IPS DF 4.7 (cell line): ENCODE results near the gene SPTLC1.
"Not testable (repeated sequence)": the region's sequence is repeated elsewhere in the genome, so short reads cannot be mapped to it uniquely, and the experiment has no call there.

Experiments
- DNase-seq: peaks from one replicate; pipeline ENCODE4 v3.0.0-alpha.2; 2013; ENCODE audit warnings: low spot score; ENCODE audit errors: extremely low read depth

The SPTLC1 gene

DNA sequence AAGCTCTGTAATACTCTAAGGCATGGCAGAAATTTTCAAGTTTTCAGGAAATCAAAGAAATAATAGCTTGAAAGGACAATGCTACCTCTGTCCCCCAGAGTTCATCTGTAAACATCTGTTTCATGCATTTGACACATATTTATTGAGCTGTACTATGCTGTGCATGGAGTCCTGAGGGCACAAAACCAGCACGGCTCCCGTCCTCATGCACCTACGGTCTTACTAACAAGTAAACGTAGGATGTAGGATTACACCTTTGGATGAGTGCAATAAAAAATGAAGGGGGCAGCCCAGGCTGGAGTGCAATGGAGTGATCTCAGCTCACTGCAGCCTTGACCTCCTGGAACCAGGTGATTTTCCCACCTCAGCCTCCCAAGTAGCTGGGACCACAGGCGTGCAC, 81.9 kb downstream of the SPTLC1 start:
- DNase-seq = no peak

DNA sequence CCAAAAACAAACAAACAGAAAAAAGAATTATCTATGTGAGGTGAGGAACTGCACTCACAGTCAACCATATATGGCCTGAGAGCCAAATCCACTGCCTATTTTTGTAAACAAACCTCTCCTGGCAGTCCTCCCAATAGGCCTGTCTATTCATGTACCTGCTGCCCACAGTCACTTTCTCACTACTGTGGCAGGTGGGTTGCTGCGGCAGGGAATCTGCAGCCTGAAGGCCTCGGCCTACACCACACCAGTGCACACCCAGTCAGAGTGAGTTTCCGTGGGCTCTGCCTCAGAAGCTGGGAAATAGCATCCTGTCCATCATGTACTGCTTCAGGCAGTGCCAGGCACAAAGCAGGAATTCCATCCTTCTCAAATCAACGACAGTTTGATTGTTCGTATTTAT, 82.3 kb downstream of the SPTLC1 start:
- DNase-seq = no peak

DNA sequence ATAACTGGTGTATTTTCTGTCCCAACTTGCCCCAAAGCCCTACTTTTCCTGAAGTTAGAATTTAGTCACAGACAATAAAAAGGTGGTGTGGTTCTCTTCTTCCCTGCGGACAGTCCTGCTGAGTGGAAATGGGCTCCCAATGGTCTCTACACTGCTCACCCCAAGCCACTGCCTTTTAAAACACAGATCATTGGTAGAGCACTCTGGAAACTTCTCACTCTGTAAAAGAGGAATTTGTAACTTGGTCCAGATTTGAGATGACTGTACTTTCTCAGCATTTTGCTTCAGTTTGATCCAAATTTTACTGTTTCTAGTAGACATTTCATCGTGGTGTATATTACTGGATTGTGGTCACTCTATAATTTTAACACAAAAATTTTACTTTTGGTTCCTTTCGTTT, 84.8 kb downstream of the SPTLC1 start:
- no peak for DNase-seq

DNA sequence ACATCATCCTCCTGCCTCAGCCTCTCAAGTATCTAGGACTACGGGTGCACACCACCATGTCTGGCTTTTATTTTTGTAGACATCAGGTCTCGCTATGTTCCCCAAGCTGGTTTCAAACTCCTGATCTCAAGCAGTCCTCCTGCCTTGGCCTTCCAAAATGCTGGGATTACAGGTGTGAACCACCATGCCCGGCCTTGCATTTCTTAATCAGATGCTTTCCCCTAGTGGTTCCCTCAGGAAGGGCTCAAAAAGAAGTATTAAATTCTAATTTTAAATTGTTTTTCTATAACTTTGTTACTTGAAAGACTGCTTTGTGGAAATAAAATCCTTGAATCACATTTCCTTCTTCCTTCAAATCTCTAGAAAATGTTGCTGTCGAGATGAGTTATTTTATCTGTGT, 85.7 kb downstream of the SPTLC1 start:
- DNase-seq = no peak

DNA sequence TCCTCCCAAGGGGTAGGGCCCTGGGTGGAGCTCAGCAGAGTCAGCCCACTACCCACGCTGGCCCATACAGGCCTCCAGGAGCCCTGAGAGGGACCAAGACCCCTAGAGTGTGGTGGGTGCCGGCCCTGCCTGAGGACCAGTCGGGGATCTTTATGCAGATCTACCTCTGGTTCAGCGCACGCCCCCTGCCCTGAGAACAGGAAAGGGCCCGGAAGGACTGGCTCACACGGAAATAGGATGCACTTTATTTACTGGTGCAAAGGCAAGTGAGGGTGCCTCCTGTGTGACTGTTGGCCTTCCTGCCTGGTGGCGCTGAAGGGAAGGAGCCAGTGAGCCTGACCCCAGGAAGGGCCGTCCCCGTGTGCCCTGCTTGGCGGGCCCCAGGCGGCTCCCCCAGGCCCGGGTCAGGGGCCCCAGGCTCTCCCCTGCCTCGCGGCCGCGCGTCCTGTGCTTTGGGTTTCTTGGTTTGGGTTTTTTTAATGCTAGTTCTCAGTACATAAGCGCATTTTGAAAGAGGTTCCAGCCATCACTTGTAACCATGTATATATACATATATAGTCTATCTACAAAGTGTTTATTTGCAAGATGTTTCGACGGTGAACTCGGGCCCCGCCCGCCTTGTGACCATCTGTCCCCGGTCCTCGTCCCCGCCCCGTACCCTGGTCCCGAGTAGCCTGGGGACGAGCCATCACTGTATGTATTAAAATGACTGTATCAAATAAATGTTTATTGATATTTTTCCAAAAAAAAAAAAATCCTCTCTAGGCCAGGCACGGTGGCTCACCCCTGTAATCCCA, 88.8 kb downstream of the SPTLC1 start:
- DNase-seq = no peak

DNA sequence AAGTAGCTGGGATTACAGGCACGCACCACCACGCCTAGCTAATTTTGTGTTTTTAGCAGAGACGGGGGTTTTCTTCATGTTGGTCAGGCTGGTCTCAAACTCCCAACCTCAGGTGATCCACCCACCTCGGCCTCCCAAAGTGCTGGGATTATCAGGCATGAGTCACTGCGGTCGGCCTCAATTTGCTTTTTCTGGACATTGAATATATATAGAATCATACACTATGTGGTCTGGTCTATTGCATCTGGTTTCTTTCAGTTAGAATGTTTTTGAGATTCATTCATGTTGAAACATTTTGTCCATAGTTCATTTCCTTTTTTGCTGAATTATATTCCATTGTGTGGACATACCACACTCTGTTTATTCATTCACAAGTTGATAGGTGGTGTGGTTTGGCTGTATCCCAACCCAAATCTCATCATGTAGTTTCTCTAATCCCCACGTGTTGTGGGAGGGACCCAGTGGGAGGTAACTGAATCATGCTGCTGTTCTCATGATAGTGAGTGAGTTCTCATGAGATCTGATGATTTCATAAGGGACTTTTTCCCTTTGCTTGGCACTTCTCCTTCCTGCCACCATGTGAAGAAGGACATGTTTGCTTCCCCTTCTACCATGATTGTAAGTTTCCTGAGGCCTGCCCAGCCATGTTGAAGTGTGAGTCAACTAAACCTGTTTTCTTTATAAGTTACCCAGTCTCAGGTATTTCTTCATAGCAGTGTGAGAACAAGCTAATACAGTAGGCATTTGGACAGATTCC, 93.2 kb downstream of the SPTLC1 start:
- not testable (repeated sequence) for DNase-seq

DNA sequence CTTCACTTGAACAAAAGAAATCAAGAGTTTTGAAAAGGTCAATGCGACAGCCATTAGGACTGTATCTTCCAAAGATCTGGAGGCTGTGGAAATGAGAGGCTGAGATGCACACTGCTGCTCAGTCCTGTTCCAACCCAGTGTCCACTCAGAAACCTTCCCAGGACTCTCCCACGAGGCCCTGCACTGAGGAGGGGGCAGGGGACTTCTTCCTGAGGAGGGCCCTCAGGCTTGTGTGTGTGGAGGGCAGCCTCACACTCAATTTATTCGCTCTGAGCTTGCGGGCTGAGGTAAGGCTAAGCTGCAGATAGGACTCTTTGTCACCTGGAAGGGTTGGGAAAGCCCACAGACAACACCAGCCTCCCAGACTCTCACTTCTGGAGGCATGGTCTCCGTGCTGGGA, 95.6 kb downstream of the SPTLC1 start:
- no peak for DNase-seq

DNA sequence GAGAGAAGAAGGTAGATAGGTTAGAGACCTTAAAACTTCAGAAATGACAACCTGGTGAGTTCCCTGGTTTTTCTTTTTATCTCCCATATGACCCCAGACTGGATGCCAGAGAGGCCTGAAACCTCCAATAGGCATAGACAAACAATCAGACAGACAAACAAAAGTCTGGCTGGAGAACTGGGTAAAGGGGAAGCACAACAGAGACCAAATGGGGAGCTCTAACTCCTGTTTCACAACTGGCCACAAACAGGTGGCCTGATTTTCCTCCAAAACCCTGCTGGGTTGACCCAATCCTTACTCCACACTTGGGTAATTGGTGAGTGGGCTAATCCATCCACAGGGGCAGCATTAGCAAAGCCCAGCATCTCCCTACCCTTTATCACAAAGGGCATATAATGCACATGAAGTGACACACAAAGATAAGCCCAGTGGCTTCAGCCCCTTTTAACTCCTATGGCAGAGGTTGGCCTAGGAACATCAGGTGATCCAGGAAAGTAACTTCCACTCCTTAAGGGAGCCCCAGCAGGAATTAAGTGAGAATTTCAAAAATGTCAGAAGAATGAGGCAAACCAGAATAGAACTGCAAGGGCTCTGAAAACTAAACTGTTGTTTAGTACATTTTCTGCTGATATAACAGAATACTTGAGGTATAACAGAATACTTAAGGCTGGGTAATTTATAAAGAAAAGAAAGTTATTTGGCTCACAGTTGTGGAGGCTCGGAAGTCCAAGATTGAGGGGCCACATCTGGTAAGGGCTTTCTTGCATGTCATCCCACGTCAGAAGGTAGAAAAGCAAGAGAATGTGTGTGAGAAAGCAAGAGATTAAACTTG, 104.3 kb downstream of the SPTLC1 start:
- no peak for DNase-seq

DNA sequence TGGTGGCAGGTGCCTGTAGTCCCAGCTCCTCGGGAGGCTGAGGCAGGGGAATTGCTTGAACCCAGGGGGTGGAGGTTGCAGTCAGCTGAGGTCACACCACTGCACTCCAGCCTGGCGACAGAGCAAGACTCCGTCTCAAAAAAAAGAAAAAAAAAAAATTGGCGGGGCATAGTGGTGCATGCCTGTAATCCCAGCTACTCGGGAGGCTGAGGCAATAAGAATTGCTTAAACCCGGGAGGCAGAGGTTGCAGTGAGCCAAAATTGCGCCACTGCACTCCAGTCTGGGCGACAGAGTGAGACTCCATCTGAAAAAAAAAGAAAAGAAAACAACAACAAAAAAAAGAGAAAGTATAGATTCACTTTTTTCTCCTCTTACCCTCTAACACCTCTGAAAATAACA, 105.0 kb downstream of the SPTLC1 start:
- DNase-seq = not testable (repeated sequence)

DNA sequence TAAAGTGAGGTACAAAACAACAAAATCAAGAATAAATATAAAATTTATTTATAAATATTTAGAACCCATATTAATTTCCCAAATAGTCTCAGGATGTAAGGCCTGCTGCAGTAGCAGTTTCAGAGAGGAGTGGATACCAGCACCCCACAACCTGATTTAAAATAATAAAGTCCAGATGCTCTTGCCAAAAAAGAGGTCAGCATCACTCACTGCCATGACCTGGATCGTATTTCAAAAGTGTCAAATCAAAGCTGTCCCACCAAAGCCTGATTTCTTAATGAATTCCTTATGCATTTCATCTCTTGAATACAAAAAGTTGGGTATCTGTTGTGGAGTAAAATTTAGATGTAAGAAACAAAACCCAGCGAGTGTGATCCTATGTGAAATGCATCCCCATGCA, 107.2 kb downstream of the SPTLC1 start:
- DNase-seq = no peak

DNA sequence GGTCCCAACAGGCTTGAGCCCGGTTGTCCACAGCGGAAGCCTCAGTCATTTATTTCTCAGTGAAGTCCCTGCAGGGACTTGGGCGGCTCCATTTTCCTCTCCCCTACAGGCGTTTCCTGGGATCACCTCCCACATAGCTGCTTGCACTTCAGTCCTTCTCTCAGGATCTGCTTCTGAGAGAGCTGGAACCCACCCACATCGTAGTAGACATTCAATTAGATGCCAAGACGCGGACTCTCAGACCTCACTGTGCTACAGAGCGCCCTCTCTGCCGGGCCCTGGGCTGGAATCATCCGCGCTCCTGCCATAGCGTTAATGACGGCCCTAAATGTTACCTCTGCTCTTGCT, 111.2 kb downstream of the SPTLC1 start:
- no peak for DNase-seq

DNA sequence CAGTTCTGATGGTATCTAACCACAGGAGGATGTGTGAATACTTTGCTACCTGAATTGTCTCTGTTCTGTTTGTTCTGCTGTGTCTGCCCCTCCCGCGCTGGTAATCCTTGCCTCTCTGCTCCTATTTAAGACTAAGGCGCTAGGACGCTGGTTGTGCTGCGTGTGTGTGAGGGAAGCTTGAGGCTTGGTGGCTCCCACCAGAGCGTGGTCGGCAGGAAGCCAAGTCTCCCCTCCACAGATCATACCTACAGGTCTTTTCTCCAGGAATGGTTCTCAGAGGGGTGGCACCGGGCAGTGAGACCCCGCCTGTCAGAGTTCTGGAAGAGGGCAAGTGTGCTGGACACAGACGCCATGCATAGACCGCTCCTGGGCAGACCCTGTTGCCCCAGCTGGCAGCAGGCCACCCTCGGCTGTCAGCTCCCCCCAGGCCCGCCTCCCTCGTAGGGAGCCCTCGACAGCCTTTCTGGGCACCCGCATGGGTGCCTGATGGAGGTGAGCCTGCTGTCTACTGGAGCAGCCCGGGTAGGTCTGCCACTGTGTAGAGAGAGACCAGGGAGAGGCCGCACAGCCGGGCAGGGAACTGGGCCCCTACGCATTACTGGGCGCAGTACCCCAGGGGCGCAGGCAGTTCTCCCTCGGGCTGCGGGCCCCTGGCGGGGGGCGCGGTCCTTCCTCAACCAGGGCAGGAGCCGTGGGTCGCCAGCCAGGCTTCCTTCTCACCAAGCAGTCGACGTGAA, 111.7 kb downstream of the SPTLC1 start:
- DNase-seq = no peak

DNA sequence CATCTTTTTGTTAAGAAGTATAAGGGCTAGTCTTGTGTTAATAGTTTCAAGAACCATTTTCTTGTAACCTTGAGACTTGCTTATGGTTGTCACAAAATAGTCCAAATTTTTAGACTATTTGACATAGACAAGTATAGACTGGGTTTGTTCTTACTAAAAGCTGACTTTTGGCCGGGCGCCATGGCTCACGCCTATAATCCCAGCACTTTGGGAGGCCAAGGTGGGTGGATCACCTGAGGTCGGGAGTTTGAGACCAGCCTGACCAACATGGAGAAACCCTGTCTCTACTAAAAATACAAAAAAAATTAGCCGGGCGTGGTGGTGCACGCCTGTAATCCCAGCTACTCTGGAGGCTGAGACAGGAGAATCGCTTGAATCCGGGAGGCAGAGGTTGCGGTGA, 113.3 kb downstream of the SPTLC1 start:
- DNase-seq = not testable (repeated sequence)

DNA sequence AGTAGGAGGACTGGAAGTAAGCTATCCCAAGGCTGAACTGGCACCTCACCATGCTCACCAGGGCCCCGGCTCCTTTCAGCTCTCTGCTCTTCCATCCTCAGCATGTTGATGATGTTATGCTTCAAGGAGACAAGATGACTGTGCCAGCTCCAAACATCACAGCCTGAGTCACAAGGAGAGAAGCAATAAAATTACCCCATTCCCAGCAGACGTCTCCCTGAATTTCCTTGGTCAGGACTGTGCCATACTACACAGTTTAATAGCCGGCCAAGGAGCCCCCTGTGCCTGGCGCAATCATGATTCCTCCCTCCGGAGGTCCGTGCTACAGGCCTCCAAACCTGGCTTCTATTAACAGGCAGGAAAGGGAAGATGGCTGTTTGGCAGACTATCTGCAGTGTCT, 114.0 kb downstream of the SPTLC1 start:
- DNase-seq = no peak

DNA sequence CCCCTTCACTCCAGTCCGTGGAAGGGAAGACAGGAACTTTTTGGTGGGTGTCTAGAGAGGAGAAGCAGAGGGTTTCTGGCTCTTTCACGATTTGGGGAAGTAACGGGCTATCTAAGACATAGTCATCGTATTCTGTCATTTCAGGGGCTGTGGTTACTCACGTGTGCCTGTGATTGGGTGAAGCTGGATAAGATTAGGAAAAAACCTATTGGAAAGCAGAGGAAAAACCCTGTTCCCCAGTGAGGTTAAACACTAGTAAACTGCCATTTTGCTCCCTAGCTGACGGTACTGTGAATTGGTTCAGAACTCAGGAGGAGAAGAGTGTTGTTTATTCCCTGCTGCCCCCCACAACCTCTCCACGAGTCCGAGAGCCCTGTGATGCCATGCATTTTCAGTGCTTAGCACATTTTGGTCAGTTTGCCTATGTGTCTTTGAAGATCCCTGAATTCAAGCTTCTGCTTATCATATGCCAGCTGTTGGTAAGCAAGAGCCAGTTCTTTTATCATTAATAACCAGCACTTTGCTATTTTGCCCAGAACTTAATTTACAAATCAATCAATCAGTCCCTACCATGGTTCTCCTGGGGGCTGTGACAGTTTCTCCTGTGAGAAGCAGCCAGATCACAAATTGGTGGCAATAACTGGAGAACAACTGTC, 120.1 kb downstream of the SPTLC1 start:
- no peak for DNase-seq

DNA sequence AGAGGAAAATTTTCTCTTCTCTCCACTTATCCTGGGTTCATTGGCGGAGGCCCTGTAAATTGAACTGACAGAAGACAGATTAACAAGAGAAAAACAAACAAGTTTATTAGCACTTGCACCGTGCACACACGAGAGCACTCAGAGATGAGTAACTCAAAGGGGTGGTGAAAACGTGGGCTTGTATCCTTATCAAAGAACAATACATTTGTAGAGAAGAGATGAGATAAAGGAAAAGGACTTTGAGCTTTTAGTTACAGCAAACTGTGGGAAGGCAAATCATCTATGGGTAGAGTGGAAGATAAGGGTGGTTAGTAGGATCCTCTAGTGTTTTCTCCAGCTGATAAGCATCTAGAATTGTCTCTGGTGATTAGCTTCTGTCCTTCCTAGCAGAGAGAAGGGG, 120.8 kb downstream of the SPTLC1 start:
- no peak for DNase-seq

DNA sequence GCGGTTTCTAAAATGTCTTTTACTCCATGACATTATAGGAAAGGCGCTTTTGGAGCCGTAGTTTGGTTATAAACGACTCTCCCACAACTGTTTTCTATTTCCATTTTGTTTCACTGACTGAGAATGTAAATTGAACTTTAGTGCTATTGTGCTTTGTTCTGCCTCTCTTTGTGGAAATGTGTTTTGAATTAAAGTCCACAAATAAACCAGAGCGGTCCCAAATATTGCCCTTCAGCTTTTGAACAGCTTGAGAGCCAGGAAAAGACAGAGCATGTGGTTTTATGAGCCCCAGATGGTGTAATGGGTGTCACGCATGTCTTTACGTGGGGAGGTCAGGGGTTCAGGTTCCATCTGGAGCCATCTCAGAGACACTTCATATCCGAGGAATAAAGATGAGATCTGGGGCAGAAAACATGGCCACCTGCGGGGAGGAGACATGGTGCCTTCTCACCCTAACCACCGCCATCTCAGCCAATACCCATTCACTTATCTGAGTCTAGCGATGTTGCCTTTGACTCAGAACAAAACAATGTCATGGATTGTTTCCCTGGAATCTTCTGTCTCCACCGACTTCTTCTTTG, 122.7 kb downstream of the SPTLC1 start:
- no peak for DNase-seq

DNA sequence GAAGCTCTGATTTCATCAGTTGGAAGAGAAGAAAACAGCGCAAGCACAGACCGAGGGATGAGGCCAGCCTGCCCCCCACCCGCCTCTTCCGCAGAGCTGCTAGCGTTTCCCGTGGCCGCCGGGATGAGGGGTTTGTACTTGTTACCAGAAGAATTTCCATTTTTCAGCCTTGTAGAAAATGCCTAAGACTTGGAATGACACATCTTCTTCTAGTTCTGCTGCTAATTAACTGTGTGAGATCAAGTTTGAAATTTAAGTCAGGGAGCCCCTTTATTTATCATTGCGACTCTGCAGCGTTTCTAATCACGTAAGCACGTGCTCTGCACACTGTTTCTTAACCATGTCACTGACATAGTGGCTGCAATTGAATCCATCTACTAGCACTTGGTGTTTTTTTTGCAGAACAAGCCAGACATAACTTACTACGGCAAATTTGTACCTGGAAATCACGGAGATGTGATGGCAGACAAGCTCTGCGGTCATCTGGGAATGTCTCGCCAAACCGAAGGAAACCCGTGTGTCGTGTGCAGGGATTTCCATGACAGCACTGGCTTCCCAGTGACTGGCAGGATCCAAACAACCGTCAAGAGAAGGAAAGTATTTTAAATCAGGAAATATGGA, 123.4 kb downstream of the SPTLC1 start:
- no peak for DNase-seq

DNA sequence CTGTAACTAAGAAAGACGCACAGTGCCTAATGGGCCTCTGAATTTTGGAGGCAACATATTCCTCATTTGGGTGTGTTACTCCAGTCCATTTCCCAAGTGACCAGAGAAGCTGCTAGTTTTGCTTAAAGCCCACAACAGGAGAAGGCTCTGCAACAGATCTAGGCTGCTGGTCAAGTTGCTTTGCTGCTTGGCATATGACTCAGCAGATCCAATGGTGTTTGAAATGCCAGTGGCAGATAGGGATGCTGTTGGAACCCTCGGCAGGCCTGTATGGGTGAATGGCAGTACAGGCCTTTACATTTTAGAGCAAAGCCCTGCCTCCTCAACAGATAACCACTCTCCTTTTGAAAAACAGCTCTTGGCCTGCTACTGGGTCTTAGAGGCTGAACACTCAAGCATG, 129.0 kb downstream of the SPTLC1 start:
- DNase-seq = no peak

DNA sequence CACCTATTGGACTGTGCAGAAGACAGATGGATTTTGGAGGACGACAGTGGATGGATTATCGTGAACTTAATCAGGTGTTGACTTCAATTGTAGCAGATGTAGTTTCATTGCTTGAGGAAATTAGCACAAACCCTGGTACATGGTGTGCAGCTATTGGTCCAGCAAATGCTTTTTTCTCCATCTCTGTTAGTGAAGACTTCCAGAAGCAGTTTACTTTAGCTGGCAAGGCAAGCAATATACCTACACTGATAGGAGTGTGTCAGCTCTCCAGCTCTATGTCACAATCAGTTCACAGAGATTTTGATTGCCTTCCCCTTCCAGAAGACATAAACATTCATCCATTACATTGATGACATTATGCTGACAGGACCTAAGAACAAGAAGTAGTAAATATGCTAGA, 129.5 kb downstream of the SPTLC1 start:
- no peak for DNase-seq
